HG03439 (cell line): ENCODE results near the gene MLIP.
"Not testable (repeated sequence)": the region's sequence is repeated elsewhere in the genome, so short reads cannot be mapped to it uniquely, and the experiment has no call there.

ENCODE experiments used
- ATAC-seq: cut with Tn5 transposase; IDR thresholded peaks from one replicate; pipeline ENCODE4 v1.9.1; 2021; ENCODE audit warnings: mild to moderate bottlenecking, moderate library complexity; ENCODE audit not compliant: unreplicated experiment

Gene MLIP

DNA sequence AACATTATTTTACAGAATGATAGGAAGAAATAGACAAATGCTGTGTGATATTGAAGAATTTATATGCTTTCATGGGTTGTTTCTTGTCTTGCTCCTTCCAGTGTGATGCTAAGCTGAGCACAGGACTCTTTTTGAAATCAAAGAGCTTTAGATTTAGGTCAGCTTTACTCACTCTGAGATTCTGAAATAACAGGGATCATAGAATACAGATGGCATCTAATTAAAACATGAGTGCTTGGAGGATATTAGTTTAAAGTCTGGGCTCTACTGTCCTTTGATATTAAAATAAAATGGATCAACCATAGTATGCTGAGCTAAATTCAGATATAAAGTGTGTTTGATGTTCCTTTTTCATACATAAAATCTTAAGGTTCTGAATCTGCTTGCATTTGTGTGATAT is 29.6 kb downstream of the MLIP start:
- ATAC-seq: no peak

GRCh38 chr6:54142889-54143519 is 31.8 kb downstream of the MLIP start:
- ATAC-seq: no peak

DNA sequence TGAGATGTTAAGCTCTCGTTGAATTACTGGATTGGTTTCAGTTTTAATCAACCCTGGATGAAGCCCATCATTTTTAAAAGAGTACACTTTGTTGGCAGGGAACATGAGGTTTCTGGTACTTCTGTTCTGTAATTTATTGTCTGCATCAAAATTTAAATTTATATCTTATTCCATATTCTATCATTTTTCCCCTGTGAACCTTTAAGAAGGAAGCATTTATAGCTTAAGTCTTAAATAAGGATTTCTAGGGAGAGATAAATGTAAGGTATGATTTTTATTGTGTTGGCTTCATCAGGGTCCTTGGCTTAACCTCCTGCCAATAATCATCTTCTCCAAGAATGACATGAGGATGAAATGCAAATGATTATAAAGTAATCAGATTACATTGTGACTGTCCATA is 40.6 kb downstream of the MLIP start:
- no peak for ATAC-seq

- no peak for ATAC-seq
Measured at GRCh38 chr6:54156650-54157250, 45.5 kb downstream of the MLIP start.

- ATAC-seq: no peak
Measured at GRCh38 chr6:54157405-54157804, 46.2 kb downstream of the MLIP start.

GRCh38 chr6:54173089-54173488 is 61.8 kb downstream of the MLIP start:
- ATAC-seq: no peak

GRCh38 chr6:54179152-54179551 is 67.9 kb downstream of the MLIP start:
- ATAC-seq: no peak

- no peak for ATAC-seq
Measured at GRCh38 chr6:54183616-54184015, 72.4 kb downstream of the MLIP start.

DNA sequence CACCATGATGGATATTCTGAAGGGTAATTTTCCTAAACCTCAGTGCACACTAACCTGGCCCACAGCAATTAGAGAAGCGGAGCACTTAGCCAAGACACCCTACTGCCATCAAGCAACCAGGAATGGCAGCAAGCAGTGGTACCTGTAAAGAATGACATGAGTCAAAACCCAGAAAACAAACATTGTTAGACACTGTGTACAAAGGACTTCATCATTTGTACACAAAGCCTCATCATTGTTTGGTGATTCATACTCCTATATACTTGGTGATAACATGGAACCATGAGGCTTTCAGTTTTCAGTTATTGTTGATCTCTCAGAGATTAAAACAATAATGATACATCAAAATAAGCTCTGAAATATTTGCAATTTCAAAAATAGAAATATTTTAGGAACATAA is 74.6 kb downstream of the MLIP start:
- no peak for ATAC-seq

- ATAC-seq: no peak
Measured at GRCh38 chr6:54188846-54189245, 77.6 kb downstream of the MLIP start.

- ATAC-seq: no peak
Measured at GRCh38 chr6:54191461-54191860, 80.2 kb downstream of the MLIP start.

DNA sequence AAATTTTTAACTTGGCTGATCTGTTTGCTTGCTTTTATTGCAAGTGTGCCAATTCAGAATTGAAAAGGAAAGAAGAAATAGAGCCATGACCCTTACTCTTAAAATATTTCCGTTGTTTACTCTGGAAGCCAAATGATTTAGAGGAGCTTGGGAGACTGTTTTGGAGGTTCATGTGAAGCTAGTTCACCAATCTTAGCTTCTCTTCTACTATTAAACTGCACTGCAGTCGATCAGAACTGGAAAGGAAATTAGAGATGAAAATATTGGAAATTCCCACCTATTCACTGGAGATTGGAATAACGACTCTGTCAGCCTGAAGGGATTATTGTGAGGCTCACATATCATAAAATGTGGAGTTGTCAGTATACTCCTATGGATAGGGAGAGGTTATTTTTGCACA is 81.8 kb downstream of the MLIP start:
- no peak for ATAC-seq

- ATAC-seq: no peak
Measured at GRCh38 chr6:54193560-54193959, 82.3 kb downstream of the MLIP start.

- no peak for ATAC-seq
Measured at GRCh38 chr6:54194067-54194466, 82.8 kb downstream of the MLIP start.

DNA sequence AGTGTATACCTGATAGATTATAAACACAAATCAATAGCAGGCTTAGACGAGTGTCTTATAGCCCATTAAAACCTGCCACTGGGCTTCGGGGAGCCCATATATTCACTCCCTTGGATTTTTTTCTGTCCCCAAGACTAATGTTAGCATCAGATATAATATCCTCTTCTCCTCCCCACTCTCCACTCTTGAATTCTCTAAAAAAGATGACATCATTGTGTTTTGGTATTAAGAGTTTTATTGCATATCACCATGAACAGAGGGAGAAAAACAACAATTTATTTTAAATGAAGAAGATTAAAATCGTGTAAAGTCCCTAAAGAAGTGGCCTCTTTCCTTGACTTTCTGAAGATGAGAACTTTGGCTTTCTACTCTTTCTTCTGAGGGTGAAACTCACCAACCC is 84.4 kb downstream of the MLIP start:
- ATAC-seq: no peak

GRCh38 chr6:54196905-54197304 is 85.7 kb downstream of the MLIP start:
- ATAC-seq: no peak

- no peak for ATAC-seq
Measured at GRCh38 chr6:54198134-54198533, 86.9 kb downstream of the MLIP start.

DNA sequence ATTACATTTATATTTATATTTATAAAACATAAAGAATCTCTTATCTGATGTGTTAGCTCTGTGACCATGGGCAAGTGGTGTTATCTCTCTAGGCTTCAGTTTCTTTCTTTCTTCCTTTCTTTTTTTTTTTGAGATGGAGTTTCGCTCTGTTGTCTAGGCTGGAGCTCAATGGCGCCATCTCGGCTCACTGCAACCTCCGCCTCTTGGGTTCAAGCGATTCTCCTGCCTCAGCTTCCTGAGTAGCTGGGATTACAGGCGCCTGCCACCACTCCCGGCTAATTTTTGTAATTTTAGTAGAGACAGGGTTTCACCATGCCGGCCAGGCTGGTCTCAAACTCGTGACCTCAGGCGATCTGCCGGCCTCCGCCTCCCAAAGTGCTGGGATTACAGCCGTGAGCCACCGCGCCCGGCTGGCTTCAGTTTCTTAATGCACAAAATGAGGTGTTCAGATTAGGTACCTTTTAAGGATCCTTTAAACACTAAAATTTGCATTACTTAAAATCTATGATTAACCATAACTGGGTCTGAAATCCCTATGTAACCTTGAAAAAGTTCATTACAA is 92.3 kb downstream of the MLIP start:
- not testable (repeated sequence) for ATAC-seq

DNA sequence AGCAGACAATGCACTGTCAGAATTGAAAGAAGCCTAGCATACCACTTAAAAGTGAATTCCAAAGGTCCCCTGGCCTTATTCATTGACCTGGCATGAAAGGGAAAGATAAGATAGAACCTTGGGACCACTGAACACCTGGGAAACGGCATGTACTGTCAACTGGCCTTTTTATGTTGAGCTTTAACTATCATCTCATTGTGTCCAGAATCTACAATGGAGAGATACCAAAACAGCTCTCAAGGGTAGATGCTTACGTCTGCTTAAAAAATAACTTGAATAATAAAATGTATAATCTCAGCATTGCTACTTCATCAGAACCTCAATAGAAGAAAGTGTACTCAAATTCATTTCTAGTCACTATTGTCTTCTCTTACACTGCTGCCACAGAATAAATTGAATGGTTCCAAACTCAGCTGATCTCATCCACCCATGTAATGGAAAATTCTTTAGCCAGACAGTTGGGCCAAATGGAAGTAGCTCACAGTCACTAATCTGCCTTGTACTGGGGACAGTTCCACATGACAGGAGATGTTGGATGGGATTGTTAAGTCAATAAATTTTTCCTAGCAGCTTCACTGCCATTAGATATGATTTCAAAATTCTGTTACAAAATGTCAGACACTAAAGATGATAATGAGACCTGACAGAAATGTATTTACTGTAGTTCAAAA is 93.8 kb downstream of the MLIP start:
- no peak for ATAC-seq

DNA sequence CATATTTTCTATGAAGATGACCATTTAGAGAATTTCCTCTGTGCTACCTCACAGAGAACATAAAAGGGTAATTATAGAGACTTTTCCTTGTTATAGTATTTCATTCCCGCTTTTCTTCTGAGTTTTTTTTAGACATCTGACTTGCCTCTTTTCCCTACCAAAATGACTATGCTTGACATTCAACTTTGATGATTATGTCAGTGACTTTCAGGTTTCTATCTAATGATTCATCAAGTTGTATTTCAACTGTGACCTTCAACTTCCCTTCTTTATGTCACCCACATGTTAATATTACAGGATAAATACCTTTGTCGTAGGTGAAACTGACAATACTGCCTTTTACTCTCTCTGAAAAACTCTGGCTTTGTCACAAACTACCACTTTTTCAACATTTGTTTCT is 95.3 kb downstream of the MLIP start:
- no peak for ATAC-seq

- ATAC-seq: not testable (repeated sequence)
Measured at GRCh38 chr6:54209983-54210382, 98.7 kb downstream of the MLIP start.

DNA sequence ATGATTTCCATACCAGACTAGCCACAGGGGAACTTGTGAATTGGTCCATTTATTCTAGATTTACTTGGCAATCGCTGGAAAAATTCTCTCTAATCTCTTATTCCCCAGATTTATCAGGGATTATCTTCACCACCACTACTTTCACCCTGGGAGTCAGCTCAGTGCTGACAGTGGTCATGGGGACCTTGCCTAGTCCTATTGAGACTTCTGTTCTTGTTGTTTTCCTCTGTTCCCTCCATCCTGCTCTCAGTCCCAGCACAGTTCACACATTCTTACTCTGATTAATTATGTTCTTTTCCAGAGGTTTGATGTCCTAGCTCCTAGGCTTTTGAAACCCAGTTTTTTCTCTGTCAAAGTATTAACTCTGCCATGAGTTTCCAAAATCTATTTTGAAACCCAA is 103.0 kb downstream of the MLIP start:
- no peak for ATAC-seq
